HepG2 (cell line): ENCODE measurements around the gene BRSK2. TPM values are rescaled to one million over a fixed set of nuclear protein-coding genes. Genes with fewer than 3 reads are reported as not detected.

Experiments
- ATAC-seq: fragments of 200-7000 bp; cut with Tn5 transposase; 3 replicates; pipeline ENCODE4 v1.9.1; 2020; ENCODE audit warnings: mild to moderate bottlenecking, moderate library complexity
- BruUV-seq: library from RNA; stranded (reverse); fragments of 400-500 nt; replicated peaks from 2 replicates; lab custom pipeline; 2021; lab: Mats Ljungman, UMichigan
- CTCF ChIA-PET: fragments of 300-600 bp; formaldehyde crosslinking; extraction: SDS; loops from one replicate; lab custom pipeline; 2021; ENCODE audit warnings: low total read pairs, inconsistent platforms, low intra/inter-chr PET ratio; lab: Yijun Ruan, JAX
- POLR2A ChIA-PET: fragments of 350-600 bp; sonication (Branson Sonifier 250); formaldehyde crosslinking; loops from one replicate; lab custom pipeline; 2020; ENCODE audit warnings: antibody characterized with exemption, inconsistent platforms; lab: Yijun Ruan, JAX
- DNase-seq: peaks from one replicate; pipeline ENCODE4 v3.0.0-alpha.2; 2015; ENCODE audit warnings: low spot score
- FAIRE-seq: peaks from 3 replicates; lab custom pipeline; 2011; peaks lifted over from hg19 to GRCh38; lab: Jason Lieb, UNC
- H2AFZ ChIP-seq: one replicate; pipeline ENCODE4 v1.6.1; 2011; ENCODE audit warnings: low read length, inconsistent platforms
- H3K27ac ChIP-seq: fragments of 300-600 bp; 3 replicates; pipeline ENCODE4 v1.8.0; 2011; ENCODE audit warnings: mixed run types, mild to moderate bottlenecking, mixed read lengths, low read length, inconsistent platforms; ENCODE audit not compliant: insufficient read depth; ENCODE audit errors: extremely low read length
- H3K27me3 ChIP-seq, 2 experiments: fragments of 200-600 bp in 1 of 2; 2 replicates in 1 of 2; 3 replicates in 1 of 2; pipeline versions ENCODE4 v1.6.0 to v1.8.0; 2011; ENCODE audit warnings: low read length in 2 of 2, mild to moderate bottlenecking in 2 of 2, moderate library complexity in 2 of 2, inconsistent platforms in 1 of 2; ENCODE audit not compliant: insufficient read depth in 2 of 2, control insufficient read depth in 1 of 2
- H3K36me3 ChIP-seq, 2 experiments: fragments of 200-600 bp in 1 of 2; replicated peaks in 1 of 2; 2 replicates in 1 of 2; 3 replicates in 1 of 2; pipeline versions ENCODE4 v1.5.1 to v1.8.0; 2011; ENCODE audit warnings: low read length in 2 of 2, inconsistent platforms in 1 of 2; ENCODE audit not compliant: insufficient read depth in 2 of 2, control insufficient read depth in 1 of 2
- H3K4me1 ChIP-seq: 2 replicates; pipeline ENCODE4 v1.5.1; 2012; ENCODE audit warnings: low read length, inconsistent platforms; ENCODE audit not compliant: insufficient read depth
- H3K4me2 ChIP-seq: 2 replicates; pipeline ENCODE4 v1.6.0; 2011; ENCODE audit warnings: low read depth, low read length, inconsistent platforms
- H3K4me3 ChIP-seq, 3 experiments: fragments of 200-600 bp in 1 of 3; sonication (generic), shearing (Covaris generic) in 1 of 3; replicated peaks in 1 of 3; 2 replicates each; pipeline ENCODE4 v1.5.1; 2011 to 2016; ENCODE audit warnings: low read length in 3 of 3, inconsistent platforms in 2 of 3, low read depth in 2 of 3, mild to moderate bottlenecking in 2 of 3, control low read depth in 1 of 3, mixed read lengths in 1 of 3; ENCODE audit not compliant: insufficient read depth in 1 of 3
- H3K79me2 ChIP-seq: one replicate; pipeline ENCODE4 v1.6.1; 2011; ENCODE audit warnings: low read length, inconsistent platforms; ENCODE audit not compliant: insufficient read depth
- H3K9ac ChIP-seq: 2 replicates; pipeline ENCODE4 v1.6.0; 2011; ENCODE audit warnings: mild to moderate bottlenecking, low read depth, low read length, inconsistent platforms; ENCODE audit not compliant: insufficient read depth
- H3K9me3 ChIP-seq: 2 replicates; pipeline ENCODE4 v1.5.1; 2012; ENCODE audit warnings: mild to moderate bottlenecking, low read length
- H4K20me1 ChIP-seq: 2 replicates; pipeline ENCODE4 v1.6.0; 2011; ENCODE audit warnings: inconsistent platforms, mild to moderate bottlenecking, low read length, moderate library complexity; ENCODE audit not compliant: insufficient read depth
- BRF2 ChIP-seq: sonication (generic); formaldehyde crosslinking; IDR thresholded peaks from 2 replicates; pipeline ENCODE4 v1.8.1; 2022; ENCODE audit warnings: mild to moderate bottlenecking, missing genetic modification reagents
- DNMT3B ChIP-seq: conservative IDR thresholded peaks from 2 replicates; pipeline ENCODE4 v1.6.1; 2016; ENCODE audit warnings: missing biosample characterization, control low read depth
- ISX ChIP-seq: sonication (generic); formaldehyde crosslinking; conservative IDR thresholded peaks from 2 replicates; pipeline ENCODE4 v1.5.0; 2020; ENCODE audit warnings: missing genetic modification reagents
- MXI1 ChIP-seq: IDR thresholded peaks from 3 replicates; pipeline ENCODE4 v1.6.1; 2012; ENCODE audit warnings: low read depth, low read length, inconsistent platforms, borderline replicate concordance
- RXRB ChIP-seq: IDR thresholded peaks from 2 replicates; pipeline ENCODE4 v1.6.1; 2016; ENCODE audit warnings: borderline replicate concordance, missing genetic modification reagents, missing compliant biosample characterization
- TAF1 ChIP-seq: sonication (generic); formaldehyde crosslinking; IDR thresholded peaks from 2 replicates; pipeline ENCODE4 v1.4.0; 2020; ENCODE audit warnings: missing genetic modification reagents
- TAF15 ChIP-seq: fragments of 200-400 bp; formaldehyde crosslinking; IDR thresholded peaks from one replicate; pipeline ENCODE4 v1.6.1; 2018; ENCODE audit warnings: mild to moderate bottlenecking, low read depth, low read length; ENCODE audit not compliant: poor library complexity, severe bottlenecking
- ZNF256 ChIP-seq: sonication (generic); formaldehyde crosslinking; conservative IDR thresholded peaks from 2 replicates; pipeline ENCODE4 v1.4.0; 2020; ENCODE audit warnings: missing genetic modification reagents
- ZNF530 ChIP-seq: sonication (generic); formaldehyde crosslinking; IDR thresholded peaks from 2 replicates; pipeline ENCODE4 v1.5.0; 2020; ENCODE audit warnings: low read depth, mild to moderate bottlenecking, missing genetic modification reagents
- WGBS: methylation state at CpG from one replicate; pipeline ENCODE4 v1.1.6; 2017; ENCODE audit warnings: low lambda C conversion rate; 5-methylcytosine and 5-hydroxymethylcytosine counted together
- in situ Hi-C: cut with HindIII; loops from 2 replicates; pipeline ENCODE4 v1.10.0; 2017; ENCODE audit warnings: low pct_unique_long_range_greater_than_20kb; ENCODE audit not compliant: extremely low pct_ligation_motif_present
- intact Hi-C: fragments of 100-400 bp; cut with micrococcal nuclease; formaldehyde crosslinking; loops from one replicate; pipeline ENCODE4 v1.10.0; 2022; ENCODE audit not compliant: unreplicated experiment
- polyA plus RNA-seq, 8 experiments: library from polyadenylated mRNA; depleted of rRNA in 3 of 8; stranded (reverse) in 7 of 8; unstranded in 1 of 8; fragments of >200 nt; fragmentation: Illumina TruSeq in 4 of 8; extraction: Trizol in 4 of 8; gene quantifications; 2 replicates each; pipeline versions ENCODE4 v1.2.1 to v1.2.3, GENCODE V29; 2011 to 2016; ENCODE audit warnings: low read depth in 4 of 8, missing spikeins in 1 of 8, mixed read lengths in 1 of 8; ENCODE audit not compliant: insufficient read depth in 1 of 8
- total RNA-seq, 5 experiments: library from RNA; depleted of rRNA; stranded (reverse); fragments of >200 nt; fragmentation: Illumina TruSeq; extraction: Trizol; gene quantifications; 2 replicates each; pipeline ENCODE4 v1.2.3, GENCODE V29; 2016; ENCODE audit warnings: low read depth in 1 of 5
- TF ChIP-seq, protein P1 (sequence below): fragments of 450-650 bp; IDR thresholded peaks from 2 replicates; pipeline ENCODE4 v1.6.1; 2016
- TF ChIP-seq, protein P2 (sequence below): IDR thresholded peaks from 2 replicates; pipeline ENCODE4 v1.6.1; 2016; ENCODE audit warnings: low read depth, borderline replicate concordance
- TF ChIP-seq, protein P3 (sequence below): fragments of 450-650 bp; IDR thresholded peaks from 2 replicates; pipeline ENCODE4 v1.6.1; 2017; ENCODE audit warnings: mild to moderate bottlenecking

BRSK2 gene
- total and polyA plus RNA-seq, 2 of the 13 experiments (the other 11 are each of a cell fraction or from before 2014, with no cell fraction given), result 0.74 to 1.1 TPM

- Histone ChIP-seq H3K4me3 (no peak overlapping the region), H4K20me1 (peaks cover 7% of the 10 kb centered on the region; the same call in 1 of the 2 replicates)
- WGBS, result 51% methylated on average over 18 of the region's 22 CpGs
- in situ Hi-C loops, result no loop called here
- DNase-seq, result no peak
- no peak for TF ChIP-seq ZNF530 (CRISPR knock-in tag)
- TF ChIP-seq, protein P1, sequence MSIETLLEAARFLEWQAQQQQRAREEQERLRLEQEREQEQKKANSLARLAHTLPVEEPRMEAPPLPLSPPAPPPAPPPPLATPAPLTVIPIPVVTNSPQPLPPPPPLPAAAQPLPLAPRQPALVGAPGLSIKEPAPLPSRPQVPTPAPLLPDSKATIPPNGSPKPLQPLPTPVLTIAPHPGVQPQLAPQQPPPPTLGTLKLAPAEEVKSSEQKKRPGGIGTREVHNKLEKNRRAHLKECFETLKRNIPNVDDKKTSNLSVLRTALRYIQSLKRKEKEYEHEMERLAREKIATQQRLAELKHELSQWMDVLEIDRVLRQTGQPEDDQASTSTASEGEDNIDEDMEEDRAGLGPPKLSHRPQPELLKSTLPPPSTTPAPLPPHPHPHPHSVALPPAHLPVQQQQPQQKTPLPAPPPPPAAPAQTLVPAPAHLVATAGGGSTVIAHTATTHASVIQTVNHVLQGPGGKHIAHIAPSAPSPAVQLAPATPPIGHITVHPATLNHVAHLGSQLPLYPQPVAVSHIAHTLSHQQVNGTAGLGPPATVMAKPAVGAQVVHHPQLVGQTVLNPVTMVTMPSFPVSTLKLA, result peak; percentile 86
- TF ChIP-seq, all 625 proteins: peak for 1
- FAIRE-seq (no peak), ATAC-seq (no peak)
- H3K79me2 ChIP-seq, result no peaks in the 10 kb centered on the region
- no TSS peak for BruUV-seq
- H3K9me3 ChIP-seq, result no peaks in the 10 kb centered on the region
- CTCF ChIA-PET, result no interaction called here
- no peaks in the 10 kb centered on the region for H3K4me1 ChIP-seq
- H3K27me3 ChIP-seq, result peaks cover 8 to 15% of the 10 kb centered on the region in 2 experiments; a peak in 4 of 5 replicates
- intact Hi-C loops, result no loop called here
- no peak overlapping the region for H3K27ac ChIP-seq
- H2AFZ ChIP-seq, result no peak overlapping the region
- no peak overlapping the region for H3K4me2 ChIP-seq
- no peak overlapping the region for H3K9ac ChIP-seq
- POLR2A ChIA-PET, result no interaction called here
- H3K36me3 ChIP-seq, result no peaks in the 10 kb centered on the region
These were observed 39.1 kb downstream of the BRSK2 start for GRCh38 chr11:1428762-1429316.

- in situ Hi-C loops, result no loop called here
- Histone ChIP-seq H3K4me2 (no peak overlapping the region), H3K9me3 (no peaks in the 10 kb centered on the region), H3K36me3 (no peaks in the 10 kb centered on the region), H2AFZ (no peak overlapping the region), H3K27ac (no peak overlapping the region), H3K9ac (no peak overlapping the region), H3K27me3 (peaks cover 0 to 8% of the 10 kb centered on the region in 2 experiments; a peak in 2 of 5 replicates), H3K4me3 (no peak overlapping the region), H4K20me1 (peaks cover 8% of the 10 kb centered on the region; the same call in 1 of the 2 replicates), H3K79me2 (no peaks in the 10 kb centered on the region), H3K4me1 (no peaks in the 10 kb centered on the region)
- FAIRE-seq (no peak), DNase-seq (no peak), ATAC-seq (no peak)
- CTCF ChIA-PET, result no interaction called here
- intact Hi-C loops, result no loop called here
- POLR2A ChIA-PET, result no interaction called here
- WGBS, result 64% methylated on average over 6 of the region's 15 CpGs
- BruUV-seq, result no TSS peak
- TF ChIP-seq RXRB (CRISPR knock-in tag), result no peak
- TF ChIP-seq, protein P2, sequence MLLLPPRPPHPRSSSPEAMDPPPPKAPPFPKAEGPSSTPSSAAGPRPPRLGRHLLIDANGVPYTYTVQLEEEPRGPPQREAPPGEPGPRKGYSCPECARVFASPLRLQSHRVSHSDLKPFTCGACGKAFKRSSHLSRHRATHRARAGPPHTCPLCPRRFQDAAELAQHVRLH (CRISPR knock-in tag), result no peak
- no peak for TF ChIP-seq TAF1 (CRISPR knock-in tag)
- TF ChIP-seq MXI1, result no peak
- no peak for TF ChIP-seq DNMT3B (CRISPR knock-in tag)
- TF ChIP-seq TAF15, result no peak
- TF ChIP-seq ZNF256 (CRISPR knock-in tag), result no peak
- TF ChIP-seq, protein P3, sequence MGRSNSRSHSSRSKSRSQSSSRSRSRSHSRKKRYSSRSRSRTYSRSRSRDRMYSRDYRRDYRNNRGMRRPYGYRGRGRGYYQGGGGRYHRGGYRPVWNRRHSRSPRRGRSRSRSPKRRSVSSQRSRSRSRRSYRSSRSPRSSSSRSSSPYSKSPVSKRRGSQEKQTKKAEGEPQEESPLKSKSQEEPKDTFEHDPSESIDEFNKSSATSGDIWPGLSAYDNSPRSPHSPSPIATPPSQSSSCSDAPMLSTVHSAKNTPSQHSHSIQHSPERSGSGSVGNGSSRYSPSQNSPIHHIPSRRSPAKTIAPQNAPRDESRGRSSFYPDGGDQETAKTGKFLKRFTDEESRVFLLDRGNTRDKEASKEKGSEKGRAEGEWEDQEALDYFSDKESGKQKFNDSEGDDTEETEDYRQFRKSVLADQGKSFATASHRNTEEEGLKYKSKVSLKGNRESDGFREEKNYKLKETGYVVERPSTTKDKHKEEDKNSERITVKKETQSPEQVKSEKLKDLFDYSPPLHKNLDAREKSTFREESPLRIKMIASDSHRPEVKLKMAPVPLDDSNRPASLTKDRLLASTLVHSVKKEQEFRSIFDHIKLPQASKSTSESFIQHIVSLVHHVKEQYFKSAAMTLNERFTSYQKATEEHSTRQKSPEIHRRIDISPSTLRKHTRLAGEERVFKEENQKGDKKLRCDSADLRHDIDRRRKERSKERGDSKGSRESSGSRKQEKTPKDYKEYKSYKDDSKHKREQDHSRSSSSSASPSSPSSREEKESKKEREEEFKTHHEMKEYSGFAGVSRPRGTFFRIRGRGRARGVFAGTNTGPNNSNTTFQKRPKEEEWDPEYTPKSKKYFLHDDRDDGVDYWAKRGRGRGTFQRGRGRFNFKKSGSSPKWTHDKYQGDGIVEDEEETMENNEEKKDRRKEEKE, result no peak
- no peak for TF ChIP-seq ISX
- TF ChIP-seq BRF2 (CRISPR knock-in tag), result no peak
These were observed 43.8 kb downstream of the BRSK2 start for GRCh38 chr11:1433568-1433967.
